MM.1S (cell line): ENCODE results near the gene CERS2.

Experiments used
- DNase-seq: peaks from one replicate; pipeline ENCODE4 v3.0.0-alpha.2; 2015
- H2AFZ ChIP-seq: fragments of 300-600 bp; sonication (generic); 2 replicates; pipeline ENCODE4 v1.6.0; 2016; ENCODE audit warnings: antibody characterized with exemption, low read length
- H3F3A ChIP-seq: fragments of 300-600 bp; sonication (generic); 2 replicates; pipeline ENCODE4 v1.6.1; 2016; ENCODE audit warnings: mild to moderate bottlenecking, antibody characterized with exemption, low read length, moderate library complexity, mixed read lengths; ENCODE audit not compliant: insufficient read depth
- H3K27ac ChIP-seq: fragments of 300-600 bp; sonication (generic); 2 replicates; pipeline ENCODE4 v1.5.1; 2016; ENCODE audit warnings: mild to moderate bottlenecking, low read length
- H3K27me3 ChIP-seq: fragments of 300-600 bp; sonication (generic); replicated peaks from 2 replicates; pipeline ENCODE4 v1.6.0; 2016; ENCODE audit warnings: low read length; ENCODE audit not compliant: insufficient read depth
- H3K36me3 ChIP-seq: fragments of 300-600 bp; sonication (generic); replicated peaks from 2 replicates; pipeline ENCODE4 v1.6.1; 2016; ENCODE audit warnings: mild to moderate bottlenecking, low read length, mixed read lengths; ENCODE audit not compliant: insufficient read depth
- H3K4me1 ChIP-seq: fragments of 300-600 bp; sonication (generic); 2 replicates; pipeline ENCODE4 v1.6.1; 2016; ENCODE audit warnings: low read length, mixed read lengths
- H3K4me2 ChIP-seq: fragments of 300-600 bp; sonication (generic); 2 replicates; pipeline ENCODE4 v1.6.0; 2016; ENCODE audit warnings: low read depth, low read length
- H3K4me3 ChIP-seq: fragments of 300-600 bp; sonication (generic); 2 replicates; pipeline ENCODE4 v1.5.1; 2016; ENCODE audit warnings: low read length, mixed read lengths
- H3K79me2 ChIP-seq: fragments of 300-600 bp; sonication (generic); 2 replicates; pipeline ENCODE4 v1.6.1; 2016; ENCODE audit warnings: mixed run types, low read length, mixed read lengths
- H3K9ac ChIP-seq: fragments of 300-600 bp; sonication (generic); 2 replicates; pipeline ENCODE4 v1.6.1; 2016; ENCODE audit warnings: low read length, mixed read lengths
- H3K9me2 ChIP-seq: fragments of 300-600 bp; sonication (generic); replicated peaks from 2 replicates; pipeline ENCODE4 v1.6.1; 2016; ENCODE audit warnings: mild to moderate bottlenecking, low read length, mixed read lengths; ENCODE audit not compliant: insufficient read depth
- H3K9me3 ChIP-seq: fragments of 300-600 bp; sonication (generic); replicated peaks from 2 replicates; pipeline ENCODE4 v1.6.1; 2016; ENCODE audit warnings: mild to moderate bottlenecking, low read length, mixed read lengths; ENCODE audit not compliant: insufficient read depth
- H4K20me1 ChIP-seq: fragments of 300-600 bp; sonication (generic); 2 replicates; pipeline ENCODE4 v1.6.1; 2016; ENCODE audit warnings: mild to moderate bottlenecking, low read length, moderate library complexity, mixed read lengths; ENCODE audit not compliant: insufficient read depth
- CTCF ChIP-seq: fragments of 300-600 bp; sonication (generic); IDR thresholded peaks from 2 replicates; pipeline ENCODE4 v1.5.1; 2016; ENCODE audit warnings: antibody characterized with exemption, low read length, mixed read lengths
- EZH2 ChIP-seq: fragments of 300-600 bp; sonication (generic); optimal IDR thresholded peaks from 2 replicates; pipeline ENCODE3; 2017; ENCODE audit warnings: low read depth, mild to moderate bottlenecking, antibody characterized with exemption, low read length, mixed read lengths
- EZH2phosphoT487 ChIP-seq: fragments of 300-600 bp; sonication (generic); IDR thresholded peaks from 2 replicates; pipeline ENCODE4 v1.6.1; 2018; ENCODE audit warnings: antibody characterized with exemption, low read length

The CERS2 gene

GRCh38 chr1:151009206-151009587 lies 34.6 kb upstream of the CERS2 start:
- H3K9me3 ChIP-seq: no peaks in the 10 kb centered on the region
- H2AFZ ChIP-seq: peak overlapping the region; percentile 94
- peak overlapping the region; percentile 75; the same call in 1 of the 2 replicates for H3K9ac ChIP-seq
- H3K4me3 ChIP-seq: peak overlapping the region; percentile 82
- H3K36me3 ChIP-seq: no peaks in the 10 kb centered on the region
- H3K27me3 ChIP-seq: no peaks in the 10 kb centered on the region
- no peak for TF ChIP-seq EZH2phosphoT487
- no peak for TF ChIP-seq CTCF
- no peak for TF ChIP-seq EZH2
- no peaks in the 10 kb centered on the region for H4K20me1 ChIP-seq
- no peak overlapping the region for H3K27ac ChIP-seq
- peak overlapping the region; percentile 85 for H3K4me2 ChIP-seq
- peaks cover 21% of the 10 kb centered on the region for H3F3A ChIP-seq
- H3K79me2 ChIP-seq: peaks cover 26% of the 10 kb centered on the region; the same call in 1 of the 2 replicates
- H3K9me2 ChIP-seq: no peaks in the 10 kb centered on the region
- H3K4me1 ChIP-seq: peaks cover 20% of the 10 kb centered on the region
- no peak for DNase-seq

DNA sequence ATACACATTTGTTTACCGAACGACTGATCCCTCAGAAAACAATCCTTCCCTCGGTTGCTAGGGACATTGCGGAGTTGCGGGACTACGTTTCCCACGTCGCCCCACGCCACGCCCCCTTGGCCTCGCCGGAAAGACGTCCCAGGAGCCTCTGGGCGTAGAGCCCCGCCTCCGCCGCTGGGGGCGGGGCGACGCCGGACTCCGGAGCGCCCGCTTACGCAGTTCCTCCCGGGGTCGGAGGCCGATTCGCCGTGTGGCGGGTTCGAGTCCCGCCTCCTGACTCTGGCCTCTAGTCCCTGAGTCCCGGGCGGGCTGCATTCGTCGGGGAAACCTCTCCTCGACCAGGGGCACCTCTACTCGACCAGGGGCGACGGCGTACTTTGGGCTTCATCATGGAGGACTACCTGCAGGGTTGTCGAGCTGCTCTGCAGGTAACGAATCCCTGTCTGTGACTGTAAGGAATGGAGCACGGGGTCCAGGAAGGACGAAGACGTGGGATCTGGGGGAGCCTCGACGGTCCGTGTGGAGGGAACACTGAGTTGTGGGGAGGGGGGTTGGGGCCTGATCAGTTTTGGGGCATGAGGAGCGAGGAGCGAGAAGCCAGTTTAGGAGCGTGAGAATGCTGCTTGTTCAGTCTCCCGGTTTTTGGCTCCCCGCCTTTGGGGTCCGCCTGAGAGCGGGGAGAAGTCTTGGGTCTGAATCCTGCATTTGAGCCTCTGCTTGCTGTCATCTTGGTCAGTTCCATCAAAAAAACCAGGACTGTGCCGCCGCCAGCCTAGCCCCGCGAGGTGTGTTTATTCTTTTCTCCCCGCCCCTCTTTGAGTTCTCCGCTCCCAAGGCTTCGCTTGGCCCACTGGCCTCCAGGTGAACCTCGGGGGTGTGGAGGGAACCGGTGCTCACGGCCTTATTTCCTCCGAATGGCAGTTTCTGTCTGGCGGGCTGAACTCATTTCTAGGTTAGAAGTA lies 33.9 kb upstream of the CERS2 start, which contains the start of gene PRUNE1:
Gene PRUNE1, plus strand, starts transcription at position 206 of the 962 bp plus-strand sequence. Its CDS starts 184 bp downstream, at position 390.
- peaks cover 26% of the 10 kb centered on the region; the same call in 1 of the 2 replicates for H3K79me2 ChIP-seq
- peak within 1 kb of the TSS; percentile 75 for H3K9ac ChIP-seq
- peaks cover 21% of the 10 kb centered on the region for H3F3A ChIP-seq
- peak within 1 kb of the TSS; percentile 82 for H3K4me3 ChIP-seq
- H3K36me3 ChIP-seq: no peaks in the 10 kb centered on the region
- DNase-seq: peak; percentile 99
- H3K9me3 ChIP-seq: no peaks in the 10 kb centered on the region
- TF ChIP-seq EZH2 (no peak), CTCF (no peak), EZH2phosphoT487 (no peak)
- H3K4me2 ChIP-seq: peak within 1 kb of the TSS; percentile 85
- H3K9me2 ChIP-seq: no peaks in the 10 kb centered on the region
- H4K20me1 ChIP-seq: no peaks in the 10 kb centered on the region
- H2AFZ ChIP-seq: peak within 1 kb of the TSS; percentile 94
- peaks cover 20% of the 10 kb centered on the region for H3K4me1 ChIP-seq
- H3K27me3 ChIP-seq: no peaks in the 10 kb centered on the region
- H3K27ac ChIP-seq: peak within 1 kb of the TSS; percentile 79

GRCh38 chr1:151007853-151008243 lies 33.2 kb upstream of the CERS2 start:
- no peak for DNase-seq
- Histone ChIP-seq H3K27ac (peak overlapping the region; percentile 79), H3K4me1 (peaks cover 23% of the 10 kb centered on the region)

More at GRCh38 chr1:151007853-151008243, 33.2 kb upstream of the CERS2 start:
- peak overlapping the region; percentile 62 for H2AFZ ChIP-seq
- peak overlapping the region; percentile 85 for H3K4me2 ChIP-seq
- H3K9me2 ChIP-seq: no peaks in the 10 kb centered on the region
- H3F3A ChIP-seq: peaks cover 21% of the 10 kb centered on the region
- H3K9ac ChIP-seq: peak overlapping the region; percentile 75
- H3K79me2 ChIP-seq: peaks cover 26% of the 10 kb centered on the region; the same call in 1 of the 2 replicates
- no peak for TF ChIP-seq EZH2
- no peak for TF ChIP-seq EZH2phosphoT487
- TF ChIP-seq CTCF: no peak
- H3K27me3 ChIP-seq: no peaks in the 10 kb centered on the region
- no peaks in the 10 kb centered on the region for H3K9me3 ChIP-seq
- H4K20me1 ChIP-seq: no peaks in the 10 kb centered on the region
- peak overlapping the region; percentile 82 for H3K4me3 ChIP-seq
- H3K36me3 ChIP-seq: no peaks in the 10 kb centered on the region
